ENCODE data around the gene NEK4.

DNA sequence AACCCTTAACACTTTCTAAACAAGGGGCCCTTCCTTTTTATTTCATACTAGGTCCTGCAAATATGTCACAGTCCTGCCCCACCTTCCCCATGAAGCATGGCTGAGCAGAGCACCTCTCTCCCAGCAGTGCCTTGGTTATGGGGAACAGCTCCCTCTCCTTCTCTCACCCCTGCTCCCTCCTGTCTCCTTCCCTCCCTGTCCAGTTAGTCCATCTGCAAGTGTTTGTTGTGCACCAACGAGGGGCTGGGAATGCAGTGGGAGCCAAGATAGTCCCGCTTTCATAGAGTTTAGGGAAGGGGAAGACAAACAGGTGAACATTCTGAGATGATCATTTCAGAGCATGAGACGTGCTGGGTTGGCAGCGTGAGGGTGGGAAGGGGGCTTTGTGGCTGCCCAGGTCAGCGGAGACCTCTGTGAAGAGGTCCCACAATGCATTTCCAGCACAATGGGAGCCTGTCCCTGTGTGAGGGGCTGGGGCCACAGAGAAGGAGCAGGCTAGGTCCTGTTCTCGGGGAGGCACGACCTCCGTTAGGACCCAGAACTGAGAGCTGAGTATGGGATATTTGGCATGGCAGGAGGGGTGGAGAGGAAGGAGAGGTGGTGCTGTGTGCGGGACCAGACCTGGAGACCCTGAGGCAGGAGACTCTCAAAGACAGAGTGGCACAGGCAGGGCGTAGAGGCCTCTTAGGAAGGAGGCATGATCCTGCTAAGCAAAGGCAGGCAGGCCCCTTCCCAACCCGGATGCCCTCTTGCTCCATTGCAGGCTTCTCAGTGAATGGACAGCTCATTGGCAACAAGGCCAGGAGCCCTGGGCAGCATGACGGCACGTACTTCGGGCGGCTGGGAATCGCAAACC is 18.4 kb upstream of the NEK4 start:
- TF ChIP-seq, protein P1, sequence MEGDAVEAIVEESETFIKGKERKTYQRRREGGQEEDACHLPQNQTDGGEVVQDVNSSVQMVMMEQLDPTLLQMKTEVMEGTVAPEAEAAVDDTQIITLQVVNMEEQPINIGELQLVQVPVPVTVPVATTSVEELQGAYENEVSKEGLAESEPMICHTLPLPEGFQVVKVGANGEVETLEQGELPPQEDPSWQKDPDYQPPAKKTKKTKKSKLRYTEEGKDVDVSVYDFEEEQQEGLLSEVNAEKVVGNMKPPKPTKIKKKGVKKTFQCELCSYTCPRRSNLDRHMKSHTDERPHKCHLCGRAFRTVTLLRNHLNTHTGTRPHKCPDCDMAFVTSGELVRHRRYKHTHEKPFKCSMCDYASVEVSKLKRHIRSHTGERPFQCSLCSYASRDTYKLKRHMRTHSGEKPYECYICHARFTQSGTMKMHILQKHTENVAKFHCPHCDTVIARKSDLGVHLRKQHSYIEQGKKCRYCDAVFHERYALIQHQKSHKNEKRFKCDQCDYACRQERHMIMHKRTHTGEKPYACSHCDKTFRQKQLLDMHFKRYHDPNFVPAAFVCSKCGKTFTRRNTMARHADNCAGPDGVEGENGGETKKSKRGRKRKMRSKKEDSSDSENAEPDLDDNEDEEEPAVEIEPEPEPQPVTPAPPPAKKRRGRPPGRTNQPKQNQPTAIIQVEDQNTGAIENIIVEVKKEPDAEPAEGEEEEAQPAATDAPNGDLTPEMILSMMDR (IDR thresholded peaks at IDR 0.05) = no peak
- TF ChIP-seq POLR2A (IDR thresholded peaks at IDR 0.05) = no peak

All from adrenal gland (tissue), 5 donors.